ENCODE data around the gene PYGM.
A peak's percentile ranks its signal among the peaks of the same experiment; 100 is the strongest.

The PYGM gene

GRCh38 chr11:64799256-64799622 is 39.5 kb upstream of the PYGM start:
- H3K9me3 ChIP-seq, result no peaks in the 10 kb centered on the region
- intact Hi-C loops (cut with DNase I; ENCODE audit: low total_unique reads), result no loop called here
- H3K4me1 ChIP-seq, result peaks cover 0 to 20% (median 14%) of the 10 kb centered on the region in 4 donors
- peaks cover 10 to 60% (median 14%) of the 10 kb centered on the region in 3 donors for H3K36me3 ChIP-seq
- H3K27ac ChIP-seq, result no peak overlapping the region
- no peaks in the 10 kb centered on the region for H3K27me3 ChIP-seq
- DNase-seq, result no peak
- TF ChIP-seq CTCF (IDR thresholded peaks at IDR 0.05), result no peak
- no peak overlapping the region for H3K4me3 ChIP-seq

GRCh38 chr11:64796757-64797541 is 37.2 kb upstream of the PYGM start:
- intact Hi-C loops (cut with DNase I; ENCODE audit: low total_unique reads), result no loop called here

GRCh38 chr11:64796047-64796756 is 36.4 kb upstream of the PYGM start:
- Histone ChIP-seq H3K4me1 (no peaks in the 10 kb centered on the region), H3K27ac (no peak overlapping the region), H3K27me3 (no peaks in the 10 kb centered on the region), H3K36me3 (peaks cover 10 to 82% (median 14%) of the 10 kb centered on the region in 3 donors), H3K9me3 (no peaks in the 10 kb centered on the region), H3K4me3 (no peak overlapping the region)
- intact Hi-C loops (cut with DNase I; ENCODE audit: low total_unique reads), result no loop called here
- TF ChIP-seq CTCF (IDR thresholded peaks at IDR 0.05), result no peak
- no peak for DNase-seq

More at GRCh38 chr11:64796757-64797541, 37.2 kb upstream of the PYGM start:
- TF ChIP-seq CTCF (IDR thresholded peaks at IDR 0.05), result no peak
- H3K9me3 ChIP-seq, result no peaks in the 10 kb centered on the region
- no peak for DNase-seq
- H3K27me3 ChIP-seq, result no peaks in the 10 kb centered on the region
- no peak overlapping the region for H3K27ac ChIP-seq
- peaks cover 0 to 3% (median under 1%) of the 10 kb centered on the region in 4 donors for H3K4me1 ChIP-seq
- H3K36me3 ChIP-seq, result peaks cover 10 to 74% (median 14%) of the 10 kb centered on the region in 3 donors
- no peak overlapping the region for H3K4me3 ChIP-seq

DNA sequence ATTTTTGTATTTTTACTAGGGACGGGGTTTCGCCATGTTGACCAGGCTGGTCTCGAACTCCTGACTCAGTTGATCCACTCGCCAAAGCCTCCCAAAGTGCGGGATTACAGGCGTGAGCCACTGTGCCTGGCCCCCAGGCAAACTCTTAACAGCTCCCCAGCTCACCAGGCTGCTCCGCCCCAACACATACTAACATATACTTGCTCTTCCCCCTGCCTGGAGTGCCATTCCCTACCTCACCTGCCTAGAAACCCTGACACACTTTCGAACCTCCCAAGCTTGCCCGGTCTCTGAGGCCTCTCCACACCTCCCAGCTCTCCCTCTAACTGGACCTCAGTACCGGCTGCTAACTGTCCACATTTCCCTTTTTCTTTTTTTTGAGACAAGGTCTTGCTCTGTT is 34.8 kb upstream of the PYGM start:
- no peak for DNase-seq
- peaks cover 10 to 85% (median 19%) of the 10 kb centered on the region in 3 donors for H3K36me3 ChIP-seq
- no peaks in the 10 kb centered on the region for H3K9me3 ChIP-seq
- intact Hi-C loops (cut with DNase I; ENCODE audit: low total_unique reads), result no loop called here
- no peaks in the 10 kb centered on the region for H3K27me3 ChIP-seq
- H3K27ac ChIP-seq, result no peak overlapping the region
- no peak overlapping the region for H3K4me3 ChIP-seq
- TF ChIP-seq CTCF (IDR thresholded peaks at IDR 0.05), result no peak
- H3K4me1 ChIP-seq, result no peaks in the 10 kb centered on the region

- peaks cover 10 to 85% (median 24%) of the 10 kb centered on the region in 3 donors for H3K36me3 ChIP-seq
- H3K4me3 ChIP-seq, result no peak overlapping the region
- no peaks in the 10 kb centered on the region for H3K27me3 ChIP-seq
- intact Hi-C loops (cut with DNase I; ENCODE audit: low total_unique reads), result no loop called here
- TF ChIP-seq CTCF (IDR thresholded peaks at IDR 0.05), result no peak
- H3K27ac ChIP-seq, result no peak overlapping the region
- peak in 1 of 2 donors; percentile 11 for DNase-seq
- no peaks in the 10 kb centered on the region for H3K9me3 ChIP-seq
- H3K4me1 ChIP-seq, result no peaks in the 10 kb centered on the region
These were observed 33.7 kb upstream of the PYGM start for GRCh38 chr11:64793271-64794160.

Data from tibial artery (tissue), 4 donors.